ENCODE measurements around the gene DTNBP1. TPM values are rescaled to one million over a fixed set of nuclear protein-coding genes. Genes with fewer than 3 reads are reported as not detected.
"Not testable (repeated sequence)": the region's sequence is repeated elsewhere in the genome, so short reads cannot be mapped to it uniquely, and the experiment has no call there.

The DTNBP1 gene
- polyA plus RNA-seq, 3 donors: 9.3 to 15.0 (median 13.4) TPM

DNA sequence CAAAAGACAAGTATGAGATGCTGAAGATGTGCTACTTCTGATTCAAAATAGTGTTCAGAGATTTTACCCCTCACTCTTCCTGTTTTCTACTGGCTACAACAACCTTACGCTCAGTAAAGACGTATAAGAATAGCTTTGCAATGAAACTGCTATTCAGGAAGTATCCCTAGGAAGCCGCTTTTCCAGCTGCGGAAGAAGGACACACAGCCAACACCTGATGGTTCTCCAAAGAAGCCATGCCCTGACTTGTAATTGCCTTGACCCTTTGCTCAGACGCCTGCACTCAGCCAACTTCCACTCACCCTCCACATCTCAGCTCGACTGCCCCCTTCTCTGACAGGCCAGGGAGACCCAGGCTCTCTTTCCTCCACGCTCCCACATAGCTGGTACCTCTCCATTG lies 111.6 kb downstream of the DTNBP1 start:
- 74 to 92% (median 74%) methylated on average over 7 of the region's 7 CpGs for WGBS, 3 donors
- no peak overlapping the region for H3K27ac ChIP-seq (ENCODE audit: low read depth, low read length)

GRCh38 chr6:15550546-15551123 lies 112.2 kb downstream of the DTNBP1 start:
- 58 to 91% (median 67%) methylated on average over 2 of the region's 2 CpGs for WGBS, 3 donors
- no peak overlapping the region for H3K27ac ChIP-seq (ENCODE audit: low read depth, low read length)

GRCh38 chr6:15549371-15549770 lies 113.5 kb downstream of the DTNBP1 start:
- WGBS, 3 donors: 85 to 95% (median 93%) methylated on average over 12 to 14 of the region's 14 CpGs
- H3K27ac ChIP-seq (ENCODE audit: low read depth, low read length): no peak overlapping the region

DNA sequence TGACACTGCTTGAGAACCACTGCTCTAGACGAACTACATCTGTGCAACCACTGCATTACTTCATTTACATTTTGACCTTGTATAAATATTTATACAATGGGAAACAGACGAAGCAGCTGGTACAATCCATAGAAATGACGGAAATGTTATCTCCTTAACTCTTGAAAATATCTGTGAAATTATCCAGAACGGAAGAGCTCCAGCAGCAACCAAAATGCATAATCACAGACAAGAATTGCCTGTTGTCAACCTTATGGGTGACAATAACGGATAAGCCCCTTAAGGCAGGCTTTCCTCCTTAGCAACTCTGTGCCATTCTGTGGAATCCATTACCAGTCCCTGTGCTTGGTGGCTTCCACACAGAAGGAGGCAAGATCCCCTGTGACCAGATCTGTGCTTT lies 115.4 kb downstream of the DTNBP1 start:
- H3K27ac ChIP-seq (ENCODE audit: low read depth, low read length): no peak overlapping the region
- WGBS, 3 donors: 54 to 95% (median 87%) methylated on average over 5 of the region's 5 CpGs

DNA sequence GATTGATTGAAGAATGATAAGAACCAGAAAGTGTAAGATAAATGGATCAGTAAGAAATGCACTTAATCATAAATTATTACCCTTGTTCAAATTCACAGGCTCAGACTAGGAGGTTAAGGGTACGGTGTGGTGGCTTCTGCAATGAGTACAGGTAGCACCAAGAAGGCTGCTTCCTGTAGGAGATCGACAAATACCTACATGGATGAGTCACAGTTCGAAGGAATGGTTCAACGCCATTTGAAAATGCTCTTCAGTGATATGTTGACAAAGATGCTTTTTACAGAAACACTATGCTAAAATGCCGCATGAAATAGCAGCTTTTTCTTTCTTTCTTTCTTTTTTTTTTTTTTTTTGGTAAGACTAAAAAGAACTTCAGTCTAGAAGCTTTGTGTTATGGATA lies 116.2 kb downstream of the DTNBP1 start:
- 86 to 95% (median 95%) methylated on average over 5 of the region's 5 CpGs for WGBS, 3 donors
- no peak overlapping the region for H3K27ac ChIP-seq (ENCODE audit: low read depth, low read length)

- 75 to 94% (median 80%) methylated on average over 4 of the region's 4 CpGs for WGBS, 3 donors
- H3K27ac ChIP-seq (ENCODE audit: low read depth, low read length): no peak overlapping the region
Measured at GRCh38 chr6:15544321-15544900, 118.4 kb downstream of the DTNBP1 start.

DNA sequence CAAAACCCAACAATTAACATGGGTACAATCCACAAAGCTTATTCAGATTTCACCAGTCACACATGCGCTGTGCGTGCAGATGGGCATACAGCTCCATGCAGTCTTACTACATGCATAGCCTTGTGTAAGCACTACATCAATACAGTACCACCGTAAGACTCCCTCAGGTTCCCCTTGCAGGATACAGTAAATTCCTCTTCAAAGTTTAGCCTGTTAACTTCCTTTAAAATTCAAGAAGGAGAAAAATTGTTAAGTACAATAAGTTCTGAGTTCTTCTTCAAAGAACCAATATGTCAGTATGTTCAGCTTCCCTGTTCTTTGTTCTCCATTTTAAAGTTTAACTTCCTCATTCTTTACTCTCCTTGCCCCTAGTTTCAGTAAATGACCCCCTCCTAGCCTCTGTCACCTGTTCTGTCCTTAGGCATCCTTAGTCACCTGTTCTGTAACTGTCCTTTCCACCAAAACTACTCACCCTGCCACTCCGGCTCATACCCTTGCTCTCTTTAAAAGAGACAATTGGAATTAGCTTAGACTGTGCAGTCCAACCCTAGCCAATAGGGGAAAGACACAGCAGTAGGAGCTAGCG lies 119.4 kb downstream of the DTNBP1 start:
- WGBS, 3 donors: 88 to 99% (median 96%) methylated on average over 5 of the region's 5 CpGs
- not testable (repeated sequence) for H3K27ac ChIP-seq (ENCODE audit: low read depth, low read length)

- WGBS, 3 donors: 59 to 91% (median 75%) methylated on average over 7 of the region's 7 CpGs
- no peak overlapping the region for H3K27ac ChIP-seq (ENCODE audit: low read depth, low read length)
Measured at GRCh38 chr6:15539722-15540270, 123.0 kb downstream of the DTNBP1 start.

DNA sequence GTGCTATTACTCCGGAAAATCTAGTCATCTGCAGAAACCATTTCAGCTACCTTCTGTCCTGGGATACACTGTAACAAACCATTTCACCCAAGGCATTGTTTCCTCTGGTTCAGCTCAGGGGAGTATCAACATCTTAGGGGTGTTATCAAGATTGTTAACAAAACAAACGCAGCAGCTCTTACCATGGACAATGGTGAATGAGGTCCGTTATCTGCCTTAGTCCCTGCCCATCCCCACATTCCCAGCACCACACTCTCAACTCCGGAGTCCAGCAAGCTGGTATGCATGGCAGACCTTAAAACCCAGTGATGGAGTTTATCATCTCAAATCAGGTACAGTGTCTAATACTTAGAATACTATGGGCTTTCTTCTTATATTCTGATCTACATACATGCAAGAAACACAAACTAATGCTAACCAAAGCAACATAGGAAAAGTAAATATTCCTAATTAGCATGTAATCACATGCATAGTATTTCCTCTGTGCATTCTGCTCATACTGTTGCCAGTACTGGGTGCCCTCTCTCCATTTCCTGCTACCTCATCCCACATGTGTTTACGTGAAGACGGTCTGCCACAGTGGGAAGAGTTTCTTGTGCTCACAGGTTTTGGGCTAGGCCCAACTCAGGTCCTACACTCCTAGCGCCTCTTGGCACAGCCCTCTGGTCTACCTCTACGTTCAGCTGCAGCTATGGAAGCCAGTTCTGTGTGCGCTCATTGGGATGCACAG lies 123.9 kb downstream of the DTNBP1 start:
- H3K27ac ChIP-seq (ENCODE audit: low read depth, low read length): no peak overlapping the region
- 83 to 87% (median 86%) methylated on average over 9 of the region's 9 CpGs for WGBS, 3 donors

- H3K27ac ChIP-seq (ENCODE audit: low read depth, low read length): no peak overlapping the region
- 92 to 95% (median 94%) methylated on average over 5 of the region's 5 CpGs for WGBS, 3 donors
Measured at GRCh38 chr6:15538106-15538505, 124.7 kb downstream of the DTNBP1 start.

GRCh38 chr6:15536198-15536955 lies 126.5 kb downstream of the DTNBP1 start:
- WGBS, 3 donors: 64 to 81% (median 65%) methylated on average over 4 of the region's 4 CpGs
- H3K27ac ChIP-seq (ENCODE audit: low read depth, low read length): no peak overlapping the region

DNA sequence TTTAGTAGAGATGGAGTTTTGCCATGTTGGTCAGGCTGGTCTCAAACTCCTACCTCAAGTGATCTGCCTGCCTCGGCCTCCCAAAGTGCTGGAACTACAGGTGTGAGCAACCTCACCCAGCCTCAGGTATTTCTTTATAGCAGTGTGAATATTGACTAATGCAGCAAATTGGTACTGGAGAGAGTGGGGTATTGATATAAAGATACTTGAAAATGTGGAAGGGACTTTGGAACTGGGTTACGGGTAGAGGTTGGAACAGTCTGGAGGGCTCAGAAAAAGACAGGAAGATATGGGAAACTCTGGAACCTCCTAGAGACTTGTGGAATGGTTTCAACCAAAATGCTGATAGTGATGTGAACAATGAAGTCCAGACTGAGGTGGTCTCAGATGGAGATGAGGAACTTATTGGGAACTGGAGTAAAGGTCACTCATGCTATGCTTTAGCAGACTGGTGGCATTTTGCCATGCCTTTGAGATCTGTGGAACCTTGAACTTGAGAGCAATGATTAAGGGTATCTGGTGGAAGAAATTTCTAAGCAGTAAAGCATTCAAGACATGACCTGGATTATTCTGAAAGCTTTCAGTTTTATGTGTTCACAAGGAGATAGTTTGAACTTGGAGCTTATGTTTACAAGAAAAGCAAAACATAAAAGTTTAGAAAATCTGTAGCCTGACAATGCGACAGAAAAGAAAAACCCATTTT lies 127.2 kb downstream of the DTNBP1 start:
- WGBS, 3 donors: 93 to 97% (median 94%) methylated on average over 3 of the region's 3 CpGs
- no peak overlapping the region for H3K27ac ChIP-seq (ENCODE audit: low read depth, low read length)

GRCh38 chr6:15534974-15535373 lies 127.9 kb downstream of the DTNBP1 start:
- WGBS, 3 donors: 59 to 95% (median 71%) methylated on average over 3 of the region's 3 CpGs
- no peak overlapping the region for H3K27ac ChIP-seq (ENCODE audit: low read depth, low read length)

DNA sequence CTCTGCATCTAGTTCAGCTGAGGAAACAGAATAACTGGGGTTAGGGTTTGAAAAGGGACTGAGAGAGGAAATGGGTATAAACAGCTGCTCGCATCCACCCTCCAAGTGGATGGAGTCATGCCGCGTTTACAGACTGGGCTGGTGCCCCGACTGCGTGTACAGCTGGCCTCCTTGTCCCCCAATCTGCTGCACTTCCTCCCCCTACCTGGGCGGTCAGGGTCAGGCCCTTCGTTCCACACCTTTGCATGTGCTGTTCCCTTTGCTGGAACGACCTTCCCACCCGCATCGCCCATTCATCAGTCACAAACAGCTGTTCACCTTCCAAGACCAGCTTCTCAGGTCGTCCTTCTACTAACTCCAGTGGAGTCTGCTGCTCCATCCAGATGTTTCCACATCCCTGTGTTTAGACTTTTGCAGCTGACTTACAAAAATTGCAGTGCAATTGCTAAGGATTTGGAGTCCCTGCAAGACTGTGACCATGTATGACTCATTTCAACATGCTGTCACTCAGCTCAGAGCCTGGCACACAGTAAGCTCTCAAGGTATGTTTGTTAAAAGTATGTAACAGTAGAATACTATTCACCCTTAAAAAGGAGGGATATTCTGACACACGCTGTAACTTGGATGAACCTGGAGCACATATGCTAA lies 129.3 kb downstream of the DTNBP1 start:
- WGBS, 3 donors: 86 to 93% (median 89%) methylated on average over 12 of the region's 12 CpGs
- H3K27ac ChIP-seq (ENCODE audit: low read depth, low read length): no peak overlapping the region

DNA sequence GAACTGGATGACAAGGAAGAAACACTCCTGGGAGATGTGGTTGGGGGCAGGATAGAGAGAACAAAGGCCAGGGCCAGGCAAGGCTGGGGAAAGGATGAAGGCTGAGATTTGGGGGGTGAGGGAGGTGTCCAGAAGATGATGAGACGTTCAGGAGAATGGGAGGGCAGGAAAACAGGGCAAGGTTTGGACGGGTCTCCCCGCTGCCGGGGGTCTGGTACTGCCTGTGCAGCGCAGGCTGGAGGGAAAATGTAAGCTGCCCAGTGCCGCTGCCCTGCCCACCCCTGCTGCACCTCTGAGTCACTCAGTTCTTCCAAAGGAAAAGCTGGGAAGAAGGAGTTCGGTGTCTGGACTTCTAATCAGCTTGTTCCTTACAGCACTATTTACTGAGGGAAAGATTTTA lies 130.9 kb downstream of the DTNBP1 start:
- WGBS, 3 donors: 89 to 96% (median 95%) methylated on average over 7 of the region's 7 CpGs
- no peak overlapping the region for H3K27ac ChIP-seq (ENCODE audit: low read depth, low read length)

GRCh38 chr6:15530411-15530810 lies 132.4 kb downstream of the DTNBP1 start:
- H3K27ac ChIP-seq (ENCODE audit: low read depth, low read length): no peak overlapping the region
- 84 to 89% (median 87%) methylated on average over 10 of the region's 10 CpGs for WGBS, 3 donors

- 98 to 99% (median 99%) methylated on average over 9 of the region's 9 CpGs for WGBS, 3 donors
- no peak overlapping the region for H3K27ac ChIP-seq (ENCODE audit: low read depth, low read length)
Measured at GRCh38 chr6:15528870-15529269, 134.0 kb downstream of the DTNBP1 start.

Measured in adipose tissue (tissue), 3 donors.